Trophoblast cell (in vitro differentiated cells and primary cell): ENCODE results near the gene AWAT1.
"Not testable (repeated sequence)": the region's sequence is repeated elsewhere in the genome, so short reads cannot be mapped to it uniquely, and the experiment has no call there.

Source experiments
- DNase-seq, 2 donors: peaks; one replicate each; pipeline ENCODE4 v3.0.0-alpha.2; 2016
- H2AFZ ChIP-seq: 2 replicates; pipeline ENCODE4 v1.6.1; 2013; ENCODE audit warnings: low read length, moderate library complexity, mild to moderate bottlenecking; ENCODE audit not compliant: insufficient read depth, poor library complexity
- H2AK5ac ChIP-seq: 2 replicates; pipeline ENCODE4 v1.6.1; 2013; ENCODE audit warnings: mild to moderate bottlenecking, low read length
- H2BK120ac ChIP-seq: 2 replicates; pipeline ENCODE4 v1.6.1; 2013; ENCODE audit warnings: low read length, mild to moderate bottlenecking, moderate library complexity; ENCODE audit not compliant: insufficient read depth, poor library complexity
- H2BK12ac ChIP-seq: 2 replicates; pipeline ENCODE4 v1.6.1; 2013; ENCODE audit warnings: mild to moderate bottlenecking, low read length, moderate library complexity
- H2BK5ac ChIP-seq: 2 replicates; pipeline ENCODE4 v1.6.1; 2013; ENCODE audit warnings: low read length, low read depth, moderate library complexity, mild to moderate bottlenecking; ENCODE audit not compliant: poor library complexity
- H3K14ac ChIP-seq: 2 replicates; pipeline ENCODE4 v1.6.1; 2013; ENCODE audit warnings: mild to moderate bottlenecking, low read length
- H3K18ac ChIP-seq: 2 replicates; pipeline ENCODE4 v1.6.1; 2013; ENCODE audit warnings: mild to moderate bottlenecking, low read length
- H3K23ac ChIP-seq: 2 replicates; pipeline ENCODE4 v1.6.1; 2013; ENCODE audit warnings: low read length
- H3K27ac ChIP-seq: 2 replicates; pipeline ENCODE4 v1.5.1; 2013; ENCODE audit warnings: low read depth, mild to moderate bottlenecking, inconsistent platforms, low read length, moderate library complexity
- H3K27me3 ChIP-seq: 2 replicates; pipeline ENCODE4 v1.6.1; 2013; ENCODE audit warnings: inconsistent platforms, mild to moderate bottlenecking, low read length, moderate library complexity; ENCODE audit not compliant: insufficient read depth
- H3K36me3 ChIP-seq, 2 experiments: 1 replicate in 1 of 2; 2 replicates in 1 of 2; pipeline ENCODE4 v1.6.1; 2013; ENCODE audit warnings: low read length in 2 of 2, mild to moderate bottlenecking in 2 of 2, moderate library complexity in 1 of 2; ENCODE audit not compliant: insufficient read depth in 2 of 2, control insufficient read depth in 1 of 2
- H3K4ac ChIP-seq: 2 replicates; pipeline ENCODE4 v1.6.1; 2013; ENCODE audit warnings: low read depth, mild to moderate bottlenecking, low read length, moderate library complexity
- H3K4me1 ChIP-seq, 2 experiments: 1 replicate in 1 of 2; 2 replicates in 1 of 2; pipeline ENCODE4 v1.6.1; 2013; ENCODE audit warnings: low read length in 2 of 2, mild to moderate bottlenecking in 2 of 2, moderate library complexity in 1 of 2; ENCODE audit not compliant: insufficient read depth in 2 of 2, control insufficient read depth in 1 of 2
- H3K4me2 ChIP-seq: 2 replicates; pipeline ENCODE4 v1.6.1; 2013; ENCODE audit warnings: inconsistent platforms, mild to moderate bottlenecking, low read length, moderate library complexity
- H3K4me3 ChIP-seq: 2 replicates; pipeline ENCODE4 v1.5.1; 2013; ENCODE audit warnings: mild to moderate bottlenecking, low read depth, low read length, inconsistent platforms
- H3K79me1 ChIP-seq: one replicate; pipeline ENCODE4 v1.6.1; 2013; ENCODE audit warnings: low read length
- H3K79me2 ChIP-seq: 2 replicates; pipeline ENCODE4 v1.6.1; 2013; ENCODE audit warnings: low read length, mild to moderate bottlenecking; ENCODE audit not compliant: control insufficient read depth, insufficient read depth, poor library complexity
- H3K9ac ChIP-seq: 2 replicates; pipeline ENCODE4 v1.6.1; 2013; ENCODE audit warnings: mild to moderate bottlenecking, low read length
- H3K9me3 ChIP-seq: 2 replicates; pipeline ENCODE4 v1.6.1; 2013; ENCODE audit warnings: low read depth, mild to moderate bottlenecking, control low read depth, inconsistent platforms, low read length; ENCODE audit not compliant: insufficient read depth
- H4K12ac ChIP-seq: 2 replicates; pipeline ENCODE4 v1.6.1; 2013; ENCODE audit warnings: low read depth, mild to moderate bottlenecking, low read length, moderate library complexity
- H4K8ac ChIP-seq: 2 replicates; pipeline ENCODE4 v1.6.1; 2013; ENCODE audit warnings: low read depth, mild to moderate bottlenecking, low read length, moderate library complexity
- H4K91ac ChIP-seq: one replicate; pipeline ENCODE4 v1.6.1; 2013; ENCODE audit warnings: low read depth, mild to moderate bottlenecking, low read length, moderate library complexity
- WGBS: extraction: QIAGEN DNeasy Blood & Tissue Kit; methylation state at CpG from one replicate; pipeline ENCODE4 v1.1.7; 2013; ENCODE audit warnings: missing lambda C conversion rate; ENCODE audit not compliant: insufficient read length, insufficient coverage; ENCODE audit errors: extremely low coverage; 5-methylcytosine and 5-hydroxymethylcytosine counted together

The AWAT1 gene

GRCh38 chrX:70208479-70208878, 26.0 kb upstream of the AWAT1 start:
- Histone ChIP-seq H4K12ac (no peak overlapping the region), H3K79me1 (no peaks in the 10 kb centered on the region), H3K27ac (no peak overlapping the region), H3K9ac (no peak overlapping the region), H2BK12ac (no peak overlapping the region), H3K4ac (no peak overlapping the region), H3K4me3 (no peak overlapping the region), H3K23ac (no peak overlapping the region), H3K79me2 (no peaks in the 10 kb centered on the region), H3K18ac (no peak overlapping the region), H4K91ac (no peak overlapping the region), H2AK5ac (no peak overlapping the region), H4K8ac (no peak overlapping the region), H2AFZ (no peak overlapping the region), H3K36me3 (no peaks in the 10 kb centered on the region), H2BK5ac (no peak overlapping the region), H3K14ac (no peak overlapping the region), H3K4me1 (no peaks in the 10 kb centered on the region), H3K9me3 (no peaks in the 10 kb centered on the region), H2BK120ac (no peak overlapping the region), H3K27me3 (no peaks in the 10 kb centered on the region), H3K4me2 (no peak overlapping the region)
- DNase-seq: no peak

GRCh38 chrX:70209570-70209969, 24.9 kb upstream of the AWAT1 start:
- H3K36me3 ChIP-seq, H3K18ac ChIP-seq, H3K27ac ChIP-seq, H2BK12ac ChIP-seq, H2AK5ac ChIP-seq, H2BK5ac ChIP-seq, H3K23ac ChIP-seq, H4K12ac ChIP-seq, H4K8ac ChIP-seq, H3K4me1 ChIP-seq, H3K9me3 ChIP-seq, H3K79me2 ChIP-seq, H3K79me1 ChIP-seq, H3K27me3 ChIP-seq, H2AFZ ChIP-seq, H3K14ac ChIP-seq, H3K4ac ChIP-seq, H2BK120ac ChIP-seq, H3K4me2 ChIP-seq, H3K9ac ChIP-seq, H3K4me3 ChIP-seq, DNase-seq, H4K91ac ChIP-seq: not testable (repeated sequence)
- WGBS: no CpG with 5 or more reads among the region's 6 CpGs

DNA sequence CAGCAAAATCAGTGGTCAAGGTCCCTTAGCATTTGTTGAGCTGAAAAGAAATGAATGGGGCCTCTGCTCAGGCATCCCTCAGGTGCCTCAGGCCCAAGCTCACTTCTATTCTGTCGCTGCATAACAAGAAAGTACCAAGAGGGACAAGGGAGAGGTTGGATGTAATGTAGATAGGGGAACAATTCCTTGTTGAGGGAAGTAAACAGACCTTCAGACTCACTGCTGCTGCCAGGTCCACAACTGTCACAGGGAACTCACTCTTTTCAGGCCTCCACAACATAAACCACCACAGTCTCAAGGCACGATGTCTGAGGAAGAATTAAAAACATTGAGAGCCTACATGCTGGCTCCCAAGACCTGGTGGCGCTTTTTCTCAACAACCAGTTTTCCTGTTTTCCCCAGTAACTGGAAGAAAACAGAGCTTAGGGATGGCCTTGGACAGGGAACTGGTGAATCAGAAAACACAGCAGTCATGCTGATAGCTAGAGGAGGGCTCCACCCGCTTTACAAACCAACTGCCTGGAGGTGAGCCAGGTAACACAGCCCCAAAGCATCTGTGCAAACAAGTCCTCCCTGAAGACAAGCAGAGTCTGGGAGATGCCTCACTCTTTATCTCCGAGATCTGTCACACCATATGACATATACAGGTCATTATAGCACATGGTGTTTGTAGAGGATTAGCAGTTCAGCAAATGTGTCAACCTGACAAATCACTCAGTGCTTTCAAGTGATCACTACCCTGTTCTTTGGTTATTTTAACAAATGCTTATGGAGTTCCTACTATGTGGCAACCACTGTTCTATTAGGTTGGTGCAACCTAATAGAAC, 14.3 kb upstream of the AWAT1 start:
- no peak overlapping the region for H2BK120ac ChIP-seq
- DNase-seq: peak; percentile 47 to 69

DNA sequence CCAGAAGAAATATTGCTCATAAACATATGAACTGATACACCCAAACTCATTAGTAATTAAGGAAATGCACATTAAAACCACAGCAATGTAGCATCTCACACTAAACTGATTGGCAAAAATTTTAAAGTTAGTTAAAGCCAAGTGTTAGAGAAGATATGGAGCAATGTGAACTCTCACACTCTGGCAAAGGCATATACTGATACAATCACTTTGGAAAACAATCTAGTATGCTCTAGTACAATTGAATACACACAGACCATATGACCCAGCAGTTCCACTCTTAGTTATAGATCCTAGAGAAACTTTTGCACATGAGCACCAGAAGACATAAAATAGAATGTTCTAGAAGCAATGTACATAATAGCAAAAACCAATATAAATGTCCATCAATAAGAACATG, 8.4 kb upstream of the AWAT1 start:
- Histone ChIP-seq H3K14ac (no peak overlapping the region), H4K12ac (no peak overlapping the region), H3K9ac (no peak overlapping the region), H2BK12ac (no peak overlapping the region), H3K4ac (no peak overlapping the region), H3K36me3 (no peaks in the 10 kb centered on the region), H4K8ac (no peak overlapping the region), H2BK5ac (no peak overlapping the region), H3K4me2 (no peak overlapping the region), H3K23ac (no peak overlapping the region), H3K9me3 (no peaks in the 10 kb centered on the region), H3K79me2 (no peaks in the 10 kb centered on the region), H3K27me3 (no peaks in the 10 kb centered on the region), H3K27ac (no peak overlapping the region), H3K79me1 (no peaks in the 10 kb centered on the region), H2AK5ac (no peak overlapping the region), H3K18ac (no peak overlapping the region), H2AFZ (no peak overlapping the region), H3K4me3 (no peak overlapping the region), H4K91ac (no peak overlapping the region), H2BK120ac (no peak overlapping the region), H3K4me1 (no peaks in the 10 kb centered on the region)
- no peak for DNase-seq

More for the DNA sequence above, 14.3 kb upstream of the AWAT1 start:
- Histone ChIP-seq H4K8ac (no peak overlapping the region), H3K36me3 (no peaks in the 10 kb centered on the region), H4K12ac (no peak overlapping the region), H3K27me3 (no peaks in the 10 kb centered on the region), H3K14ac (no peak overlapping the region), H3K79me2 (no peaks in the 10 kb centered on the region), H4K91ac (no peak overlapping the region), H2AFZ (no peak overlapping the region), H3K9me3 (no peaks in the 10 kb centered on the region), H3K23ac (no peak overlapping the region), H3K18ac (no peak overlapping the region), H3K4me3 (no peak overlapping the region), H3K4me2 (no peak overlapping the region), H2AK5ac (no peak overlapping the region), H3K27ac (no peak overlapping the region), H2BK12ac (no peak overlapping the region), H3K79me1 (no peaks in the 10 kb centered on the region), H3K9ac (no peak overlapping the region), H3K4ac (no peak overlapping the region), H3K4me1 (no peaks in the 10 kb centered on the region), H2BK5ac (no peak overlapping the region)
- WGBS: no CpG with 5 or more reads among the region's 5 CpGs
